Activated T-helper 17 cell treated with anti-CD3 and anti-CD28 coated beads, Interleukin-2, amount 50 U/mL, for 72 hours (primary cell): ENCODE measurements around the gene ACSS3. TPM values are rescaled to one million over a fixed set of nuclear protein-coding genes. Genes with fewer than 3 reads are reported as not detected.
"Not testable (repeated sequence)": the region's sequence is repeated elsewhere in the genome, so short reads cannot be mapped to it uniquely, and the experiment has no call there.

Source experiments
- ATAC-seq: fragments of 150-1000 bp; cut with Tn5 transposase; replicated peaks from 2 replicates; pipeline ENCODE4 v1.10.0; 2021; ENCODE audit warnings: mild to moderate bottlenecking, moderate library complexity
- H3K27ac Mint-ChIP-seq: one replicate; pipeline ENCODE4 v1.8.0; 2022; ENCODE audit warnings: mixed read lengths
- H3K27me3 Mint-ChIP-seq: one replicate; pipeline ENCODE4 v1.8.0; 2022; ENCODE audit warnings: mixed read lengths
- H3K36me3 Mint-ChIP-seq: one replicate; pipeline ENCODE4 v1.8.0; 2022; ENCODE audit warnings: low read depth, mild to moderate bottlenecking, mixed read lengths
- H3K4me1 Mint-ChIP-seq: one replicate; pipeline ENCODE4 v1.8.0; 2022; ENCODE audit warnings: mixed read lengths
- H3K4me3 Mint-ChIP-seq: one replicate; pipeline ENCODE4 v1.8.0; 2022; ENCODE audit warnings: mild to moderate bottlenecking, mixed read lengths
- H3K9me3 Mint-ChIP-seq: one replicate; pipeline ENCODE4 v1.8.0; 2022; ENCODE audit warnings: mixed read lengths
- total RNA-seq, 2 donors: library from RNA; stranded (reverse); gene quantifications; one replicate each; pipeline ENCODE4 v1.2.3, GENCODE V29; 2022

Gene ACSS3
- total RNA-seq, 2 donors from 2014 or later, result not detected

GRCh38 chr12:81168445-81168844 lies 90.6 kb downstream of the ACSS3 start:
- no peak overlapping the region for H3K27ac Mint-ChIP-seq
- H3K4me3 Mint-ChIP-seq, result no peak overlapping the region
- no peaks in the 10 kb centered on the region for H3K4me1 Mint-ChIP-seq
- H3K9me3 Mint-ChIP-seq, result peaks cover 10% of the 10 kb centered on the region
- H3K36me3 Mint-ChIP-seq, result no peaks in the 10 kb centered on the region
- H3K27me3 Mint-ChIP-seq, result no peaks in the 10 kb centered on the region
- ATAC-seq, result no peak

GRCh38 chr12:81170072-81170471 lies 92.2 kb downstream of the ACSS3 start:
- H3K4me3 Mint-ChIP-seq, result no peak overlapping the region
- no peaks in the 10 kb centered on the region for H3K4me1 Mint-ChIP-seq
- peaks cover 10% of the 10 kb centered on the region for H3K9me3 Mint-ChIP-seq
- no peaks in the 10 kb centered on the region for H3K36me3 Mint-ChIP-seq
- H3K27ac Mint-ChIP-seq, result no peak overlapping the region
- H3K27me3 Mint-ChIP-seq, result no peaks in the 10 kb centered on the region
- no peak for ATAC-seq

- Mint-ChIP-seq H3K27me3 (no peaks in the 10 kb centered on the region), H3K4me1 (no peaks in the 10 kb centered on the region), H3K36me3 (no peaks in the 10 kb centered on the region), H3K4me3 (no peak overlapping the region), H3K27ac (no peak overlapping the region), H3K9me3 (peaks cover 11% of the 10 kb centered on the region)
- ATAC-seq, result no peak
These were observed 95.0 kb downstream of the ACSS3 start for GRCh38 chr12:81172851-81173250.

GRCh38 chr12:81174664-81175063 lies 96.8 kb downstream of the ACSS3 start:
- Mint-ChIP-seq H3K36me3 (no peaks in the 10 kb centered on the region), H3K9me3 (peaks cover 7% of the 10 kb centered on the region), H3K27me3 (no peaks in the 10 kb centered on the region), H3K4me3 (no peak overlapping the region), H3K27ac (no peak overlapping the region), H3K4me1 (no peaks in the 10 kb centered on the region)
- ATAC-seq, result no peak

GRCh38 chr12:81176796-81177195 lies 98.9 kb downstream of the ACSS3 start:
- H3K36me3 Mint-ChIP-seq, result no peaks in the 10 kb centered on the region
- H3K4me3 Mint-ChIP-seq, result no peak overlapping the region
- H3K27me3 Mint-ChIP-seq, result no peaks in the 10 kb centered on the region
- no peak overlapping the region for H3K27ac Mint-ChIP-seq
- no peak for ATAC-seq
- H3K9me3 Mint-ChIP-seq, result peaks cover 7% of the 10 kb centered on the region
- no peaks in the 10 kb centered on the region for H3K4me1 Mint-ChIP-seq

GRCh38 chr12:81181691-81182090 lies 103.8 kb downstream of the ACSS3 start:
- H3K27me3 Mint-ChIP-seq, result no peaks in the 10 kb centered on the region
- H3K27ac Mint-ChIP-seq, result no peak overlapping the region
- no peaks in the 10 kb centered on the region for H3K36me3 Mint-ChIP-seq

GRCh38 chr12:81187686-81188085 lies 109.8 kb downstream of the ACSS3 start:
- H3K27ac Mint-ChIP-seq, result no peak overlapping the region
- no peak overlapping the region for H3K4me3 Mint-ChIP-seq
- no peaks in the 10 kb centered on the region for H3K36me3 Mint-ChIP-seq
- ATAC-seq, result no peak
- no peaks in the 10 kb centered on the region for H3K27me3 Mint-ChIP-seq
- H3K4me1 Mint-ChIP-seq, result no peaks in the 10 kb centered on the region
- H3K9me3 Mint-ChIP-seq, result peaks cover 13% of the 10 kb centered on the region

More at GRCh38 chr12:81181691-81182090, 103.8 kb downstream of the ACSS3 start:
- Mint-ChIP-seq H3K9me3 (peaks cover 8% of the 10 kb centered on the region), H3K4me1 (no peaks in the 10 kb centered on the region), H3K4me3 (no peak overlapping the region)
- ATAC-seq, result no peak

- Mint-ChIP-seq H3K27ac (no peak overlapping the region), H3K36me3 (no peaks in the 10 kb centered on the region), H3K27me3 (no peaks in the 10 kb centered on the region), H3K4me1 (no peaks in the 10 kb centered on the region), H3K9me3 (peaks cover 12% of the 10 kb centered on the region), H3K4me3 (no peak overlapping the region)
- no peak for ATAC-seq
These were observed 118.7 kb downstream of the ACSS3 start for GRCh38 chr12:81196595-81196994.

- H3K4me3 Mint-ChIP-seq, H3K36me3 Mint-ChIP-seq, H3K27me3 Mint-ChIP-seq, H3K27ac Mint-ChIP-seq, H3K4me1 Mint-ChIP-seq, H3K9me3 Mint-ChIP-seq, ATAC-seq: not testable (repeated sequence)
These were observed 122.7 kb downstream of the ACSS3 start for GRCh38 chr12:81200561-81200960.

GRCh38 chr12:81203671-81204204 lies 125.9 kb downstream of the ACSS3 start:
- no peak for ATAC-seq
- H3K9me3 Mint-ChIP-seq, result no peaks in the 10 kb centered on the region
- H3K27me3 Mint-ChIP-seq, result no peaks in the 10 kb centered on the region
- no peak overlapping the region for H3K27ac Mint-ChIP-seq
- no peak overlapping the region for H3K4me3 Mint-ChIP-seq
- H3K4me1 Mint-ChIP-seq, result no peaks in the 10 kb centered on the region
- H3K36me3 Mint-ChIP-seq, result no peaks in the 10 kb centered on the region

GRCh38 chr12:81205416-81205815 lies 127.5 kb downstream of the ACSS3 start:
- Mint-ChIP-seq H3K9me3 (peaks cover 4% of the 10 kb centered on the region), H3K27ac (no peak overlapping the region), H3K4me3 (no peak overlapping the region), H3K36me3 (no peaks in the 10 kb centered on the region), H3K27me3 (no peaks in the 10 kb centered on the region), H3K4me1 (no peaks in the 10 kb centered on the region)
- ATAC-seq, result no peak

GRCh38 chr12:81206429-81206828 lies 128.6 kb downstream of the ACSS3 start:
- H3K27me3 Mint-ChIP-seq, result no peaks in the 10 kb centered on the region
- H3K27ac Mint-ChIP-seq, result no peak overlapping the region

GRCh38 chr12:81207173-81207572 lies 129.3 kb downstream of the ACSS3 start:
- no peak overlapping the region for H3K27ac Mint-ChIP-seq
- no peaks in the 10 kb centered on the region for H3K27me3 Mint-ChIP-seq
- H3K36me3 Mint-ChIP-seq, result no peaks in the 10 kb centered on the region
- no peaks in the 10 kb centered on the region for H3K4me1 Mint-ChIP-seq
- no peak overlapping the region for H3K4me3 Mint-ChIP-seq
- H3K9me3 Mint-ChIP-seq, result peaks cover 4% of the 10 kb centered on the region
- ATAC-seq, result no peak

More at GRCh38 chr12:81206429-81206828, 128.6 kb downstream of the ACSS3 start:
- H3K4me1 Mint-ChIP-seq, result no peaks in the 10 kb centered on the region
- peaks cover 4% of the 10 kb centered on the region for H3K9me3 Mint-ChIP-seq
- no peak for ATAC-seq
- no peaks in the 10 kb centered on the region for H3K36me3 Mint-ChIP-seq
- no peak overlapping the region for H3K4me3 Mint-ChIP-seq

- H3K27me3 Mint-ChIP-seq, result no peaks in the 10 kb centered on the region
- H3K4me3 Mint-ChIP-seq, result no peak overlapping the region
- no peak overlapping the region for H3K27ac Mint-ChIP-seq
- H3K9me3 Mint-ChIP-seq, result peaks cover 4% of the 10 kb centered on the region
- no peak for ATAC-seq
- no peaks in the 10 kb centered on the region for H3K4me1 Mint-ChIP-seq
- no peaks in the 10 kb centered on the region for H3K36me3 Mint-ChIP-seq
These were observed 129.8 kb downstream of the ACSS3 start for GRCh38 chr12:81207664-81208063.

- Mint-ChIP-seq H3K9me3 (peaks cover 8% of the 10 kb centered on the region), H3K27ac (no peak overlapping the region), H3K36me3 (no peaks in the 10 kb centered on the region), H3K4me1 (no peaks in the 10 kb centered on the region), H3K4me3 (no peak overlapping the region), H3K27me3 (no peaks in the 10 kb centered on the region)
- no peak for ATAC-seq
These were observed 130.5 kb downstream of the ACSS3 start for GRCh38 chr12:81208187-81208911.
